Heart right ventricle (tissue), 16 donors: ENCODE measurements around the gene CHCHD3. TPM values are rescaled to one million over a fixed set of nuclear protein-coding genes. Genes with fewer than 3 reads are reported as not detected.

Source experiments
- ATAC-seq, 8 donors: fragments of 200-7000 bp; cut with Tn5 transposase; one replicate each; pipeline ENCODE4 v1.9.1; 2020; ENCODE audit warnings: mild to moderate bottlenecking in 8 of 8, moderate library complexity in 8 of 8, moderate number of reproducible peaks in 1 of 8
- DNase-seq, 2 donors: peaks; one replicate each; pipeline ENCODE4 v3.0.0-alpha.2; 2020
- H3K27ac ChIP-seq, 10 donors: fragments of 200-600 bp; sonication (generic) in 2 of 10; one replicate each; pipeline versions ENCODE4 v1.5.0 to v1.8.0; 2020 to 2022; ENCODE audit warnings: mild to moderate bottlenecking in 3 of 10
- H3K27me3 ChIP-seq, 7 donors: fragments of 200-600 bp; one replicate each; pipeline ENCODE4 v1.8.0; 2021 to 2022; ENCODE audit warnings: mild to moderate bottlenecking in 2 of 7
- H3K36me3 ChIP-seq, 9 donors: fragments of 200-600 bp; sonication (generic) in 1 of 9; one replicate each; pipeline versions ENCODE4 v1.5.0 to v1.8.0; 2020 to 2022; ENCODE audit warnings: mild to moderate bottlenecking in 2 of 9
- H3K4me1 ChIP-seq, 9 donors: fragments of 200-600 bp; sonication (generic) in 1 of 9; one replicate each; pipeline versions ENCODE4 v1.5.0 to v1.8.0; 2020 to 2022; ENCODE audit warnings: mild to moderate bottlenecking in 4 of 9
- H3K4me3 ChIP-seq, 10 donors: fragments of 200-600 bp; sonication (generic) in 2 of 10; one replicate each; pipeline versions ENCODE4 v1.5.0 to v1.8.0; 2020 to 2022; ENCODE audit warnings: mild to moderate bottlenecking in 7 of 10, moderate library complexity in 2 of 10
- H3K9me3 ChIP-seq, 11 donors: fragments of 200-600 bp in 10 of 11; sonication (generic) in 2 of 11; one replicate each; pipeline versions ENCODE4 v1.5.0 to v1.8.0; 2013 to 2022; ENCODE audit warnings: mild to moderate bottlenecking in 2 of 11, control low read depth in 1 of 11, moderate library complexity in 1 of 11
- WGBS, 2 donors: extraction: QIAGEN DNeasy Blood & Tissue Kit; methylation state at CpG; one replicate each; pipeline ENCODE4 v1.1.7; 2013; ENCODE audit warnings: inconsistent platforms in 1 of 2; 5-methylcytosine and 5-hydroxymethylcytosine counted together
- intact Hi-C, 10 donors: fragments of 100-400 bp; cut with DNase I; formaldehyde crosslinking; loops; one replicate each; pipeline versions ENCODE4 v1.11.1 to v1.14.2; 2022
- polyA plus RNA-seq, 2 donors: library from polyadenylated mRNA; stranded (reverse); fragments of 200-250 nt; gene quantifications; one replicate each; pipeline ENCODE4 v1.2.3, GENCODE V29; 2013
- total RNA-seq, 10 donors: library from RNA; stranded (reverse); fragmentation: NEBNext Ultra II Directional in 3 of 10; extraction: Animal tissue kit (Norgen Biotek cat#: 25700) in 3 of 10; gene quantifications; one replicate each; pipeline versions ENCODE4 v1.2.1 to v1.2.4, GENCODE V29; 2021 to 2023
- TF ChIP-seq, protein P1 (sequence below), 9 donors: fragments of 200-600 bp; sonication (generic) in 2 of 9; IDR thresholded peaks; one replicate each; pipeline versions ENCODE4 v1.5.0 to v1.8.0; 2021 to 2022; ENCODE audit warnings: antibody characterized with exemption in 9 of 9, mild to moderate bottlenecking in 5 of 9, moderate library complexity in 1 of 9
- donor health status: Arrhythmogenic right ventricular cardiomyopathy.
- donor health status: ischemic (EF 13 %, LVEDD 7.1; RV severe dilation, severe dysfunction).
- donor health status: healthy with polysubstance abuse.
- donor health status: DM: no; HTN: yes; CAD: no.
- donor health status: DM: no; HTN: no; CAD: no.
- donor health status: ischemic (EF 25% LVEDD 6.9; RV normal size, moderate dysfunction).
- donor health status: ischemic (EF 25% LVEDD 5.7; RV mildly dilated, moderate dysfunction).
- donor health status: healthy.
- donor health status: DM: yes; HTN: yes; CAD: no.
- donor health status: Ischemic cardiomyopathy.
- donor health status: ischemic (EF 35%, LVEDD 5.7; RV mildly dilated, moderate dysfunction).
- donor health status: nonischemic (EF 11% LVEDD 7.7; RV severe dilation, severe dysfunction).
- donor health status: DM: yes; HTN: yes; CAD: no.
- donor health status: PGD.
- donor health status: ischemic (EF 29% LVEDD 5.4; RV normal size, mild dysfunction).
- donor health status: nonischemic (EF 23%, LVEDD 6.1; RV moderate dilation, normal function).

Gene CHCHD3
- total and polyA plus RNA-seq, 12 donors = 42.6 to 215 (median 185) TPM

DNA sequence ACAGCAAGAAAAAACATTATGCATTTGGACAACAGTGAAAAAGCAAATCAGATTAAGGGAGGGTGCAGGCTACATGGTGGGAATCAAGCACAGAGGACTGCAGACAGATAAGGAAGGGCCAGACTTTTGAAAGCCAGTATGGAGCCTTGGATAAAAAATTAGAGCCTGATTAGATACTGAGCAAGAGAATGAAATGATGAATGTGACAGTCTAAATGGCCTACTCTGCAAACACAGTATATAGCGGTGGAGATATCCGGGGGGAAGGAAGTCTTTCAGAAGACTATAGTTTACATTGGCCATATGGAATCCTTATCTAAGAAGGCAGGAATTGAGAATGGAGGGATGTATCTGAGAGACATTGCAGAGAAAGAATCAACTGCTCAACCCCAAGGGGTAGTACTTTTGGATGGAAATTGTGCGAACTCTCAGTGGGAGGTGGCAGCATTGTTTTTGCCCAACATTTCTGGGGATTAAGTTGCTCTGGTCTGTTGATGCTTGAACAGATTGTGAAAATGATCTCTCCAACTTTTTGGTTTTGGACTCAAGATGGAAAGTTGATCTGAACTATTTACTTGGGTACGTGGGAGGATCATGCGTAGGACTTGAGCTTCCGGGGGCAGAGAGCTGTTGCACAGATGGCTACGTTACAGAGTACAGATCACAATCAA, 39.4 kb upstream of the CHCHD3 start:
- 56 to 70% methylated on average over 7 of the region's 7 CpGs for WGBS, 2 donors
- H3K4me3 ChIP-seq = no peak overlapping the region
- intact Hi-C loops = no loop called here
- no peak for DNase-seq
- no peaks in the 10 kb centered on the region for H3K4me1 ChIP-seq
- no peak for ATAC-seq
- no peak overlapping the region for H3K27ac ChIP-seq
- H3K36me3 ChIP-seq = no peaks in the 10 kb centered on the region
- TF ChIP-seq, protein P1, sequence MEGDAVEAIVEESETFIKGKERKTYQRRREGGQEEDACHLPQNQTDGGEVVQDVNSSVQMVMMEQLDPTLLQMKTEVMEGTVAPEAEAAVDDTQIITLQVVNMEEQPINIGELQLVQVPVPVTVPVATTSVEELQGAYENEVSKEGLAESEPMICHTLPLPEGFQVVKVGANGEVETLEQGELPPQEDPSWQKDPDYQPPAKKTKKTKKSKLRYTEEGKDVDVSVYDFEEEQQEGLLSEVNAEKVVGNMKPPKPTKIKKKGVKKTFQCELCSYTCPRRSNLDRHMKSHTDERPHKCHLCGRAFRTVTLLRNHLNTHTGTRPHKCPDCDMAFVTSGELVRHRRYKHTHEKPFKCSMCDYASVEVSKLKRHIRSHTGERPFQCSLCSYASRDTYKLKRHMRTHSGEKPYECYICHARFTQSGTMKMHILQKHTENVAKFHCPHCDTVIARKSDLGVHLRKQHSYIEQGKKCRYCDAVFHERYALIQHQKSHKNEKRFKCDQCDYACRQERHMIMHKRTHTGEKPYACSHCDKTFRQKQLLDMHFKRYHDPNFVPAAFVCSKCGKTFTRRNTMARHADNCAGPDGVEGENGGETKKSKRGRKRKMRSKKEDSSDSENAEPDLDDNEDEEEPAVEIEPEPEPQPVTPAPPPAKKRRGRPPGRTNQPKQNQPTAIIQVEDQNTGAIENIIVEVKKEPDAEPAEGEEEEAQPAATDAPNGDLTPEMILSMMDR (IDR thresholded peaks at IDR 0.05) = no peak
- H3K27me3 ChIP-seq = peaks cover 0 to 22% (median 0%) of the 10 kb centered on the region in 7 donors
- H3K9me3 ChIP-seq = no peaks in the 10 kb centered on the region

DNA sequence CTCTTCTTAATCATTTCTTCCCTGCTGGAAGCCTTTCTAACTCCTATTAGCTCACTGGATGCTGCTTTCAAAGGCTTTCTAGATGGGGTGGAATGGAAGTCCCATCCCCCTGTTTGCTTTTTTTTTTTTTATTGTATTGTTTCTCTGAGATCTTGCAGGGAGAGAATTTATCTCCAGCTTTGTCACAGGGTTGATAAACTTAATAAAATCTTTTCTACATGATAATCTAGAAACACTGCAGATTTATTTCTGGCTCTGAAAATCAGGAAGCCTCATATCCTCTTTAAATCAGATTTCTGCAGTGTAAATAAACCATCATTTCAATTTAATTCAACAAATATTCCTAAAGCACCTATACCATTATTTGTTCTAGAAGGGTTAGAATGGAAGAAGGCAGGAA, 37.2 kb upstream of the CHCHD3 start:
- Histone ChIP-seq H3K9me3 (no peaks in the 10 kb centered on the region), H3K27me3 (peaks cover 0 to 26% (median 0%) of the 10 kb centered on the region in 7 donors), H3K4me3 (no peak overlapping the region), H3K36me3 (no peaks in the 10 kb centered on the region), H3K4me1 (no peaks in the 10 kb centered on the region), H3K27ac (no peak overlapping the region)
- TF ChIP-seq, protein P1 (IDR thresholded peaks at IDR 0.05) = no peak
- intact Hi-C loops = no loop called here
- no peak for ATAC-seq
- no peak for DNase-seq

DNA sequence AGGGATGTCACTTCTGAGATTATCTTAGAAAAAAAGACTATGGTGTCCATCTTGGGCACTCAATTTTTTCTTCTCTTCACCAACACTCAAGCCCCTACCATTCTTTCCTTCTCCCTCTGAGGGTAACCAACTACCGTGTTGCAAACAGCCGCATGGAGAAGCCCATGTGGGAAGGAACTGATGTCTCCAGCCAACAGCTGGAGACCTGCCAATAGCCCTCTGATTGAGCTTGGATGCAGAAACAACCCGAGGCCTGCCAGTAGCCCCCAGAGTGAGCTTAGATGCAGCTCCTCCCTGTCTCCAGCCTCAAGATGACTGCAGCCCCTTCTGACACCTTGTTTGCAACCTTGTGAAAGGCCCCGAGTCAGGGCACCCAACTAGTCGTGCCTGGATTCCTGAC, 36.4 kb upstream of the CHCHD3 start:
- DNase-seq = no peak
- no peaks in the 10 kb centered on the region for H3K36me3 ChIP-seq
- intact Hi-C loops = no loop called here
- H3K27ac ChIP-seq = no peak overlapping the region
- no peaks in the 10 kb centered on the region for H3K4me1 ChIP-seq
- no peak for ATAC-seq
- TF ChIP-seq, protein P1 (IDR thresholded peaks at IDR 0.05) = no peak
- H3K9me3 ChIP-seq = no peaks in the 10 kb centered on the region
- H3K4me3 ChIP-seq = no peak overlapping the region
- H3K27me3 ChIP-seq = peaks cover 0 to 23% (median 0%) of the 10 kb centered on the region in 7 donors
- 52% methylated on average over 5 of the region's 5 CpGs for WGBS, 2 donors

DNA sequence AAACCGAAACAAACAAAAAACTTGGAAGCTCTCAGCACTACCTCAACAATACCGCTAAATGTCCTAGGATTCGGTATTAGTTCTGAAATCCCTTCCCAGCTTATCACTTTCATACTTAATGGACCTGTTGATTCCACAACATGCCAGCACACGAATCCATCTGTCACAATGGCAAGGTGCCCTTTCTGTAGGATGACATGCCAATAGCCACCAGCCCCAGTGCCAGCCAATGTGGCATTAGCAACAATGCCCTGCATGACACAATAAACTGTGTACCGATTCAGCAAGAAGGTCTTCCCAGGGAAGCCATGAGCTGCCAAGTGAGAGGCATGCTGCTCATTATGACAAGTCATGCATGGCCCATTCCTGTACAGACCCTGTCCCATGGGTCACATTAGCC, 35.6 kb upstream of the CHCHD3 start:
- WGBS, 2 donors = 80 to 82% methylated on average over 5 of the region's 5 CpGs
- H3K36me3 ChIP-seq = no peaks in the 10 kb centered on the region
- ATAC-seq (no peak), DNase-seq (no peak)
- H3K4me3 ChIP-seq = no peak overlapping the region
- H3K27me3 ChIP-seq = peaks cover 0 to 31% (median 0%) of the 10 kb centered on the region in 7 donors
- intact Hi-C loops = no loop called here
- H3K4me1 ChIP-seq = no peaks in the 10 kb centered on the region
- TF ChIP-seq, protein P1 (IDR thresholded peaks at IDR 0.05) = no peak
- H3K27ac ChIP-seq = no peak overlapping the region
- H3K9me3 ChIP-seq = no peaks in the 10 kb centered on the region
